ENCODE measurements around the gene BAIAP2.
A peak's percentile ranks its signal among the peaks of the same experiment; 100 is the strongest.

The BAIAP2 gene

GRCh38 chr17:81000631-81001357 is 34.2 kb upstream of the BAIAP2 start:
- TF ChIP-seq CTCF (IDR thresholded peaks at IDR 0.05; ENCODE audit: borderline replicate concordance, control extremely low read depth, extremely low read depth, insufficient read depth, missing control alignments) = no peak
- DNase-seq (ENCODE audit: low spot score) = peak; percentile 30
- in situ Hi-C loops (cut with MboI; ENCODE audit: low sequenced_read_pairs, unreplicated experiment) = no loop called here

GRCh38 chr17:81002013-81002384 is 33.0 kb upstream of the BAIAP2 start:
- DNase-seq (ENCODE audit: low spot score) = peak; percentile 34
- in situ Hi-C loops (cut with MboI; ENCODE audit: low sequenced_read_pairs, unreplicated experiment) = no loop called here
- TF ChIP-seq CTCF (IDR thresholded peaks at IDR 0.05; ENCODE audit: borderline replicate concordance, control extremely low read depth, extremely low read depth, insufficient read depth, missing control alignments) = no peak

- TF ChIP-seq CTCF (IDR thresholded peaks at IDR 0.05; ENCODE audit: borderline replicate concordance, control extremely low read depth, extremely low read depth, insufficient read depth, missing control alignments) = no peak
- in situ Hi-C loops (cut with MboI; ENCODE audit: low sequenced_read_pairs, unreplicated experiment) = no loop called here
- DNase-seq (ENCODE audit: low spot score) = peak; percentile 42
Observed at GRCh38 chr17:81002409-81003361, 32.3 kb upstream of the BAIAP2 start.

- in situ Hi-C loops (cut with MboI; ENCODE audit: low sequenced_read_pairs, unreplicated experiment) = no loop called here
Observed at GRCh38 chr17:81003711-81004475, 31.1 kb upstream of the BAIAP2 start.

GRCh38 chr17:81006891-81007290 is 28.1 kb upstream of the BAIAP2 start:
- DNase-seq (ENCODE audit: low spot score) = no peak
- TF ChIP-seq CTCF (IDR thresholded peaks at IDR 0.05; ENCODE audit: borderline replicate concordance, control extremely low read depth, extremely low read depth, insufficient read depth, missing control alignments) = no peak
- in situ Hi-C loops (cut with MboI; ENCODE audit: low sequenced_read_pairs, unreplicated experiment) = no loop called here

More at GRCh38 chr17:81003711-81004475, 31.1 kb upstream of the BAIAP2 start:
- DNase-seq (ENCODE audit: low spot score) = no peak
- no peak for TF ChIP-seq CTCF (IDR thresholded peaks at IDR 0.05; ENCODE audit: borderline replicate concordance, control extremely low read depth, extremely low read depth, insufficient read depth, missing control alignments)

GRCh38 chr17:81008140-81008539 is 26.8 kb upstream of the BAIAP2 start:
- no peak for DNase-seq (ENCODE audit: low spot score)
- no peak for TF ChIP-seq CTCF (IDR thresholded peaks at IDR 0.05; ENCODE audit: borderline replicate concordance, control extremely low read depth, extremely low read depth, insufficient read depth, missing control alignments)
- in situ Hi-C loops (cut with MboI; ENCODE audit: low sequenced_read_pairs, unreplicated experiment) = no loop called here

Measured in GM13976 (cell line).